Activated gamma-delta T cell treated with anti-CD3 and anti-CD28 coated beads, Interleukin-2, amount 50 U/mL, for 16 hours (primary cell): ENCODE data around the gene FMNL3.

Experiments
- DNase-seq: peaks from one replicate; pipeline ENCODE4 v3.0.0-alpha.2; 2020; ENCODE audit warnings: low read depth

The FMNL3 gene

GRCh38 chr12:49708851-49709250 is 1.6 kb upstream of the FMNL3 start:
- no peak for DNase-seq

- no peak for DNase-seq
Measured at GRCh38 chr12:49707812-49708147, 575 bp upstream of the FMNL3 start.

GRCh38 chr12:49706351-49707127 is 666 bp downstream of the FMNL3 start:
- DNase-seq: no peak

- DNase-seq: no peak
Measured at GRCh38 chr12:49705479-49706134, 1.6 kb downstream of the FMNL3 start.

GRCh38 chr12:49703647-49704137 is 3.5 kb downstream of the FMNL3 start:
- DNase-seq: peak; percentile 27

- DNase-seq: no peak
Measured at GRCh38 chr12:49702676-49703215, 4.5 kb downstream of the FMNL3 start.

GRCh38 chr12:49702009-49702408 is 5.2 kb downstream of the FMNL3 start:
- no peak for DNase-seq

GRCh38 chr12:49698619-49699545 is 8.3 kb downstream of the FMNL3 start:
- DNase-seq: peak; percentile 25

GRCh38 chr12:49697808-49698207 is 9.4 kb downstream of the FMNL3 start:
- no peak for DNase-seq

GRCh38 chr12:49696723-49697122 is 10.5 kb downstream of the FMNL3 start:
- DNase-seq: no peak

- no peak for DNase-seq
Measured at GRCh38 chr12:49693931-49694444, 13.2 kb downstream of the FMNL3 start.

GRCh38 chr12:49692851-49693250 is 14.4 kb downstream of the FMNL3 start:
- no peak for DNase-seq

GRCh38 chr12:49689785-49690184 is 17.4 kb downstream of the FMNL3 start:
- no peak for DNase-seq

- no peak for DNase-seq
Measured at GRCh38 chr12:49689237-49689636, 18.0 kb downstream of the FMNL3 start.

- DNase-seq: no peak
Measured at GRCh38 chr12:49687941-49688340, 19.3 kb downstream of the FMNL3 start.

GRCh38 chr12:49684310-49684854 is 22.8 kb downstream of the FMNL3 start:
- no peak for DNase-seq

- DNase-seq: no peak
Measured at GRCh38 chr12:49683599-49684309, 23.5 kb downstream of the FMNL3 start.

- no peak for DNase-seq
Measured at GRCh38 chr12:49680075-49680474, 27.1 kb downstream of the FMNL3 start.

GRCh38 chr12:49678711-49679110 is 28.5 kb downstream of the FMNL3 start:
- no peak for DNase-seq

- DNase-seq: no peak
Measured at GRCh38 chr12:49675137-49675536, 32.1 kb downstream of the FMNL3 start.
